SK-N-SH (cell line): ENCODE results near the gene EEF1G. TPM values are rescaled to one million over a fixed set of nuclear protein-coding genes. Genes with fewer than 3 reads are reported as not detected.

Source experiments
- CTCF ChIA-PET: fragments of 300-600, 350-600 bp; formaldehyde crosslinking; extraction: SDS; loops from one replicate; lab custom pipeline; 2021; lab: Yijun Ruan, JAX
- POLR2A ChIA-PET: fragments of 350-600 bp; sonication (Branson Sonifier 250); formaldehyde crosslinking; extraction: SDS; loops from one replicate; lab custom pipeline; 2020; ENCODE audit warnings: antibody characterized with exemption, inconsistent platforms; lab: Yijun Ruan, JAX
- DNase-seq: peaks from one replicate; pipeline ENCODE4 v3.0.0; 2012
- H2AFZ ChIP-seq: fragments of 200-600 bp; sonication (generic); 2 replicates; pipeline ENCODE4 v1.8.1; 2016; ENCODE audit warnings: antibody characterized with exemption, mild to moderate bottlenecking, low read depth
- H3F3A ChIP-seq: fragments of 200-600 bp; sonication (generic); replicated peaks from 2 replicates; pipeline ENCODE3; 2016; ENCODE audit warnings: antibody characterized with exemption, mild to moderate bottlenecking; ENCODE audit not compliant: insufficient read depth
- H3K27ac ChIP-seq, 2 experiments: fragments of 200-500 bp in 1 of 2; fragments of 200-600 bp in 1 of 2; sonication (Bioruptor generic) in 1 of 2; sonication (generic), shearing (Covaris generic) in 1 of 2; 2 replicates each; pipeline versions ENCODE4 v1.5.1 to v1.6.1; 2014 to 2016; ENCODE audit warnings: low read depth in 2 of 2, inconsistent platforms in 1 of 2, low read length in 1 of 2, mild to moderate bottlenecking in 1 of 2, mixed read lengths in 1 of 2
- H3K27me3 ChIP-seq: fragments of 200-600 bp; sonication (generic), shearing (Covaris generic); 2 replicates; pipeline ENCODE4 v1.6.1; 2016; ENCODE audit warnings: mixed run types; ENCODE audit not compliant: insufficient read depth
- H3K36me3 ChIP-seq, 2 experiments: fragments of 200-500 bp in 1 of 2; fragments of 200-600 bp in 1 of 2; sonication (Bioruptor generic) in 1 of 2; sonication (generic) in 1 of 2; replicated peaks in 1 of 2; 2 replicates each; pipeline versions ENCODE3 to v1.5.1; 2014 to 2016; ENCODE audit warnings: low read length in 1 of 2, mild to moderate bottlenecking in 1 of 2; ENCODE audit not compliant: insufficient read depth in 2 of 2, control insufficient read depth in 1 of 2
- H3K4me1 ChIP-seq, 2 experiments: fragments of 200-500 bp in 1 of 2; fragments of 200-600 bp in 1 of 2; sonication (Bioruptor generic) in 1 of 2; sonication (generic), shearing (Covaris generic) in 1 of 2; 2 replicates each; pipeline versions ENCODE4 v1.5.1 to v1.6.1; 2014 to 2016; ENCODE audit warnings: low read depth in 1 of 2, low read length in 1 of 2, mixed run types in 1 of 2; ENCODE audit not compliant: insufficient read depth in 2 of 2, control insufficient read depth in 1 of 2
- H3K4me2 ChIP-seq: fragments of 200-600 bp; sonication (generic), shearing (Covaris generic); 2 replicates; pipeline ENCODE4 v1.6.1; 2017; ENCODE audit warnings: mixed run types
- H3K4me3 ChIP-seq, 2 experiments: fragments of 200-500 bp in 1 of 2; fragments of 200-600 bp in 1 of 2; sonication (Bioruptor generic) in 1 of 2; sonication (generic), shearing (Covaris generic) in 1 of 2; 2 replicates each; pipeline versions ENCODE4 v1.5.1 to v1.8.1; 2014 to 2016; ENCODE audit warnings: low read depth in 2 of 2, inconsistent platforms in 1 of 2, low read length in 1 of 2, mild to moderate bottlenecking in 1 of 2, mixed read lengths in 1 of 2, moderate library complexity in 1 of 2
- H3K79me2 ChIP-seq: fragments of 200-600 bp; sonication (generic); 2 replicates; pipeline ENCODE4 v1.8.1; 2017; ENCODE audit warnings: mild to moderate bottlenecking; ENCODE audit not compliant: insufficient read depth
- H3K9ac ChIP-seq: fragments of 200-600 bp; sonication (generic); 2 replicates; pipeline ENCODE4 v1.6.1; 2017; ENCODE audit warnings: mixed run types
- H3K9me2 ChIP-seq: fragments of 200-600 bp; sonication (generic); 2 replicates; pipeline ENCODE4 v1.6.1; 2017; ENCODE audit warnings: mixed run types
- H3K9me3 ChIP-seq: fragments of 200-600 bp; sonication (generic); 2 replicates; pipeline ENCODE4 v1.6.1; 2017; ENCODE audit warnings: mixed run types, mild to moderate bottlenecking, moderate library complexity
- H4K20me1 ChIP-seq: fragments of 200-600 bp; sonication (generic); 2 replicates; pipeline ENCODE4 v1.6.1; 2017; ENCODE audit warnings: mild to moderate bottlenecking, mixed run types; ENCODE audit not compliant: insufficient read depth
- ELF1 ChIP-seq: IDR thresholded peaks from 2 replicates; pipeline ENCODE4 v1.4.0; 2012
- EZH2phosphoT487 ChIP-seq: fragments of 200-600 bp; sonication (generic); IDR thresholded peaks from 2 replicates; pipeline ENCODE4 v1.6.1; 2017; ENCODE audit warnings: low read depth, mixed run types, mild to moderate bottlenecking, antibody characterized with exemption, moderate library complexity, borderline replicate concordance
- FOXM1 ChIP-seq: IDR thresholded peaks from 2 replicates; pipeline ENCODE4 v1.4.0; 2012; ENCODE audit warnings: low read depth, mild to moderate bottlenecking
- GABPA ChIP-seq: IDR thresholded peaks from 2 replicates; pipeline ENCODE4 v1.4.0; 2012; ENCODE audit warnings: low read depth, mild to moderate bottlenecking
- GATA2 ChIP-seq: sonication (generic); formaldehyde crosslinking; IDR thresholded peaks from 2 replicates; pipeline ENCODE4 v1.5.0; 2020; ENCODE audit warnings: mild to moderate bottlenecking, missing genetic modification reagents
- JUND ChIP-seq: IDR thresholded peaks from 2 replicates; pipeline ENCODE4 v1.4.0; 2012
- MAX ChIP-seq: IDR thresholded peaks from 2 replicates; pipeline ENCODE4 v1.4.0; 2012; ENCODE audit warnings: low read depth
- MEF2A ChIP-seq: IDR thresholded peaks from 2 replicates; pipeline ENCODE4 v1.4.0; 2012; ENCODE audit warnings: low read depth, borderline replicate concordance
- MXI1 ChIP-seq: IDR thresholded peaks from 2 replicates; pipeline ENCODE4 v1.6.1; 2012; ENCODE audit warnings: mild to moderate bottlenecking, low read depth, low read length, improper control_type of control experiment
- NFIC ChIP-seq: IDR thresholded peaks from 2 replicates; pipeline ENCODE4 v1.4.0; 2012; ENCODE audit warnings: borderline replicate concordance
- NRF1 ChIP-seq: IDR thresholded peaks from 2 replicates; pipeline ENCODE4 v1.6.1; 2012; ENCODE audit warnings: low read depth, mild to moderate bottlenecking, low read length
- POLR2AphosphoS5 ChIP-seq: IDR thresholded peaks from 2 replicates; pipeline ENCODE4 v1.6.1; 2012; ENCODE audit warnings: low read depth, low read length
- RAD21 ChIP-seq: IDR thresholded peaks from 2 replicates; pipeline ENCODE4 v1.6.1; 2012; ENCODE audit warnings: mild to moderate bottlenecking, low read length
- RXRA ChIP-seq: IDR thresholded peaks from 2 replicates; pipeline ENCODE4 v1.4.0; 2012; ENCODE audit warnings: low read depth, mild to moderate bottlenecking, borderline replicate concordance
- SIN3A ChIP-seq: IDR thresholded peaks from 2 replicates; pipeline ENCODE4 v1.6.1; 2012; ENCODE audit warnings: low read depth, mild to moderate bottlenecking, low read length, moderate library complexity, borderline replicate concordance
- SMC3 ChIP-seq: IDR thresholded peaks from 2 replicates; pipeline ENCODE4 v1.6.1; 2012; ENCODE audit warnings: low read depth, low read length, improper control_type of control experiment
- TCF12 ChIP-seq: IDR thresholded peaks from 2 replicates; pipeline ENCODE4 v1.4.0; 2012
- USF1 ChIP-seq: IDR thresholded peaks from 2 replicates; pipeline ENCODE4 v1.4.0; 2012; ENCODE audit warnings: low read depth, borderline replicate concordance
- WGBS: methylation state at CpG from one replicate; pipeline ENCODE4 v1.1.6; 2017; ENCODE audit warnings: low lambda C conversion rate; 5-methylcytosine and 5-hydroxymethylcytosine counted together
- polyA plus RNA-seq, 3 experiments: library from polyadenylated mRNA; depleted of rRNA; stranded (reverse); fragments of >200 nt; gene quantifications; 2 replicates each; pipeline ENCODE4 v1.2.3, GENCODE V29; 2012
- TF ChIP-seq, protein P1 (sequence below): fragments of 150-350 bp; IDR thresholded peaks from 2 replicates; pipeline ENCODE4 v1.6.1; 2016; ENCODE audit warnings: mild to moderate bottlenecking, low read depth, low read length
- TF ChIP-seq, protein P2 (sequence below): fragments of 150-350 bp; IDR thresholded peaks from 2 replicates; pipeline ENCODE4 v1.6.1; 2017; ENCODE audit warnings: antibody characterized with exemption, low read length, low read depth, borderline replicate concordance

The EEF1G gene
- polyA plus RNA-seq, 1 of the 3 experiments (the other 2 are of a cell fraction): 1,853 TPM

- no peak for DNase-seq
- H3K36me3 ChIP-seq: peaks cover 4 to 8% of the 10 kb centered on the region in 2 experiments
- 86% methylated on average over 1 of the region's 7 CpGs for WGBS
- no peak overlapping the region for H3K9ac ChIP-seq
- TF ChIP-seq USF1 (no peak), RXRA (no peak), GATA2 (CRISPR knock-in tag) (no peak), EZH2phosphoT487 (no peak), MEF2A (no peak), NFIC (no peak), POLR2AphosphoS5 (no peak), SMC3 (no peak), FOXM1 (no peak), JUND (no peak), MAX (no peak), MXI1 (no peak), RAD21 (no peak), TCF12 (no peak), NRF1 (no peak), GABPA (no peak), ELF1 (no peak), SIN3A (no peak)
- TF ChIP-seq, protein P1, sequence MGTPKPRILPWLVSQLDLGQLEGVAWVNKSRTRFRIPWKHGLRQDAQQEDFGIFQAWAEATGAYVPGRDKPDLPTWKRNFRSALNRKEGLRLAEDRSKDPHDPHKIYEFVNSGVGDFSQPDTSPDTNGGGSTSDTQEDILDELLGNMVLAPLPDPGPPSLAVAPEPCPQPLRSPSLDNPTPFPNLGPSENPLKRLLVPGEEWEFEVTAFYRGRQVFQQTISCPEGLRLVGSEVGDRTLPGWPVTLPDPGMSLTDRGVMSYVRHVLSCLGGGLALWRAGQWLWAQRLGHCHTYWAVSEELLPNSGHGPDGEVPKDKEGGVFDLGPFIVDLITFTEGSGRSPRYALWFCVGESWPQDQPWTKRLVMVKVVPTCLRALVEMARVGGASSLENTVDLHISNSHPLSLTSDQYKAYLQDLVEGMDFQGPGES: no peak
- TF ChIP-seq, protein P2, sequence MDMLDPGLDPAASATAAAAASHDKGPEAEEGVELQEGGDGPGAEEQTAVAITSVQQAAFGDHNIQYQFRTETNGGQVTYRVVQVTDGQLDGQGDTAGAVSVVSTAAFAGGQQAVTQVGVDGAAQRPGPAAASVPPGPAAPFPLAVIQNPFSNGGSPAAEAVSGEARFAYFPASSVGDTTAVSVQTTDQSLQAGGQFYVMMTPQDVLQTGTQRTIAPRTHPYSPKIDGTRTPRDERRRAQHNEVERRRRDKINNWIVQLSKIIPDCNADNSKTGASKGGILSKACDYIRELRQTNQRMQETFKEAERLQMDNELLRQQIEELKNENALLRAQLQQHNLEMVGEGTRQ: no peak
- peaks cover 31% of the 10 kb centered on the region for H3F3A ChIP-seq
- H3K9me2 ChIP-seq: no peaks in the 10 kb centered on the region
- ChIA-PET POLR2A (no interaction called here), CTCF (interaction anchor here (1.1 kb wide), 1 partner anchor 221 kb away, joined by 3 read pairs; no protein-coding TSS in a partner anchor)
- H3K9me3 ChIP-seq: no peaks in the 10 kb centered on the region
- H3K4me2 ChIP-seq: no peak overlapping the region
- peaks cover 33% of the 10 kb centered on the region for H3K79me2 ChIP-seq
- no peak overlapping the region for H3K4me3 ChIP-seq
- peaks cover 12 to 25% of the 10 kb centered on the region in 2 experiments; a peak in 3 of 4 replicates for H3K4me1 ChIP-seq
- no peaks in the 10 kb centered on the region for H4K20me1 ChIP-seq
- no peak overlapping the region for H2AFZ ChIP-seq
- H3K27me3 ChIP-seq: no peaks in the 10 kb centered on the region
- no peak overlapping the region for H3K27ac ChIP-seq
These were observed 41.8 kb upstream of the EEF1G start for GRCh38 chr11:62615521-62615920.
